Activated naive CD4-positive, alpha-beta T cell treated with anti-CD3 and anti-CD28 coated beads, Interleukin-2, amount 50 U/mL, for 72 hours (primary cell): ENCODE data around the gene MCF2L. TPM values are rescaled to one million over a fixed set of nuclear protein-coding genes. Genes with fewer than 3 reads are reported as not detected.
A peak's percentile ranks its signal among the peaks of the same experiment; 100 is the strongest.

ENCODE experiments used
- ATAC-seq, 2 donors: fragments of 150-1000 bp; cut with Tn5 transposase; 2 replicates each; pipeline ENCODE4 v1.10.0; 2021; ENCODE audit warnings: mild to moderate bottlenecking in 2 of 2, moderate library complexity in 2 of 2
- DNase-seq, 2 donors: peaks; one replicate each; pipeline ENCODE4 v3.0.0; 2021 to 2022; ENCODE audit warnings: low spot score in 2 of 2
- H3K27ac Mint-ChIP-seq, 2 donors: one replicate each; pipeline ENCODE4 v1.8.0; 2022; ENCODE audit warnings: mild to moderate bottlenecking in 2 of 2, mixed read lengths in 2 of 2
- H3K36me3 Mint-ChIP-seq, 2 donors: one replicate each; pipeline ENCODE4 v1.8.0; 2022; ENCODE audit warnings: mixed read lengths in 2 of 2
- H3K9me3 Mint-ChIP-seq, 2 donors: one replicate each; pipeline ENCODE4 v1.8.0; 2022; ENCODE audit warnings: mixed read lengths in 2 of 2
- total RNA-seq, 2 donors: library from RNA; stranded (reverse); gene quantifications; one replicate each; pipeline ENCODE4 v1.2.3, GENCODE V29; 2022

The MCF2L gene
- total RNA-seq, 2 donors from 2014 or later, result 4.8 to 14.2 TPM

GRCh38 chr13:113080361-113080831, 111.4 kb downstream of the MCF2L start:
- DNase-seq (no peak), ATAC-seq (no peak)
- no peaks in the 10 kb centered on the region for H3K36me3 Mint-ChIP-seq
- H3K9me3 Mint-ChIP-seq, result no peaks in the 10 kb centered on the region
- H3K27ac Mint-ChIP-seq, result no peak overlapping the region

GRCh38 chr13:113080901-113081521, 112.0 kb downstream of the MCF2L start:
- Mint-ChIP-seq H3K27ac (no peak overlapping the region), H3K9me3 (no peaks in the 10 kb centered on the region)

GRCh38 chr13:113082198-113083021, 113.4 kb downstream of the MCF2L start:
- DNase-seq, result no peak
- no peak for ATAC-seq
- H3K36me3 Mint-ChIP-seq, result no peaks in the 10 kb centered on the region
- H3K9me3 Mint-ChIP-seq, result no peaks in the 10 kb centered on the region
- H3K27ac Mint-ChIP-seq, result no peak overlapping the region

More at GRCh38 chr13:113080901-113081521, 112.0 kb downstream of the MCF2L start:
- ATAC-seq (no peak), DNase-seq (no peak)
- H3K36me3 Mint-ChIP-seq, result no peaks in the 10 kb centered on the region

- no peaks in the 10 kb centered on the region for H3K9me3 Mint-ChIP-seq
- no peak overlapping the region for H3K27ac Mint-ChIP-seq
- no peaks in the 10 kb centered on the region for H3K36me3 Mint-ChIP-seq
- no peak for ATAC-seq
- no peak for DNase-seq
Measured at GRCh38 chr13:113083022-113083373, 114.0 kb downstream of the MCF2L start.

GRCh38 chr13:113083402-113084061, 114.5 kb downstream of the MCF2L start:
- no peak overlapping the region for H3K27ac Mint-ChIP-seq
- H3K36me3 Mint-ChIP-seq, result no peaks in the 10 kb centered on the region
- H3K9me3 Mint-ChIP-seq, result no peaks in the 10 kb centered on the region
- no peak for DNase-seq
- ATAC-seq, result no peak

GRCh38 chr13:113084094-113084942, 115.3 kb downstream of the MCF2L start:
- H3K9me3 Mint-ChIP-seq, result no peaks in the 10 kb centered on the region
- no peaks in the 10 kb centered on the region for H3K36me3 Mint-ChIP-seq
- H3K27ac Mint-ChIP-seq, result peak overlapping the region in 1 of 2 donors; percentile 9
- no peak for ATAC-seq
- DNase-seq, result no peak

- DNase-seq (no peak), ATAC-seq (no peak)
- H3K36me3 Mint-ChIP-seq, result no peaks in the 10 kb centered on the region
- H3K27ac Mint-ChIP-seq, result no peak overlapping the region
- H3K9me3 Mint-ChIP-seq, result no peaks in the 10 kb centered on the region
Measured at GRCh38 chr13:113084943-113085540, 116.0 kb downstream of the MCF2L start.

GRCh38 chr13:113086031-113086750, 117.2 kb downstream of the MCF2L start:
- Mint-ChIP-seq H3K9me3 (no peaks in the 10 kb centered on the region), H3K36me3 (no peaks in the 10 kb centered on the region), H3K27ac (no peak overlapping the region)

GRCh38 chr13:113086991-113087922, 118.2 kb downstream of the MCF2L start:
- DNase-seq (no peak), ATAC-seq (no peak)
- no peak overlapping the region for H3K27ac Mint-ChIP-seq
- H3K36me3 Mint-ChIP-seq, result no peaks in the 10 kb centered on the region
- H3K9me3 Mint-ChIP-seq, result no peaks in the 10 kb centered on the region

More at GRCh38 chr13:113086031-113086750, 117.2 kb downstream of the MCF2L start:
- ATAC-seq (no peak), DNase-seq (no peak)

- no peak for DNase-seq
- Mint-ChIP-seq H3K27ac (no peak overlapping the region), H3K36me3 (no peaks in the 10 kb centered on the region), H3K9me3 (no peaks in the 10 kb centered on the region)
- ATAC-seq, result no peak
Measured at GRCh38 chr13:113087923-113088690, 119.1 kb downstream of the MCF2L start.

- Mint-ChIP-seq H3K9me3 (no peaks in the 10 kb centered on the region), H3K36me3 (no peaks in the 10 kb centered on the region), H3K27ac (no peak overlapping the region)
- ATAC-seq (no peak), DNase-seq (no peak)
Measured at GRCh38 chr13:113088691-113089020, 119.6 kb downstream of the MCF2L start.

- H3K27ac Mint-ChIP-seq, result no peak overlapping the region
- no peak for ATAC-seq
Measured at GRCh38 chr13:113089693-113090414, 120.8 kb downstream of the MCF2L start.

GRCh38 chr13:113090415-113090770, 121.4 kb downstream of the MCF2L start:
- ATAC-seq (no peak), DNase-seq (no peak)
- Mint-ChIP-seq H3K27ac (no peak overlapping the region), H3K36me3 (no peaks in the 10 kb centered on the region), H3K9me3 (no peaks in the 10 kb centered on the region)

More at GRCh38 chr13:113089693-113090414, 120.8 kb downstream of the MCF2L start:
- DNase-seq, result no peak
- H3K36me3 Mint-ChIP-seq, result no peaks in the 10 kb centered on the region
- no peaks in the 10 kb centered on the region for H3K9me3 Mint-ChIP-seq

- Mint-ChIP-seq H3K27ac (peak overlapping the region in 1 of 2 donors; percentile 46), H3K9me3 (no peaks in the 10 kb centered on the region), H3K36me3 (no peaks in the 10 kb centered on the region)
- DNase-seq, result no peak
- ATAC-seq, result no peak
Measured at GRCh38 chr13:113090806-113091205, 121.8 kb downstream of the MCF2L start.
